H1 (cell line): ENCODE results near the gene AGPAT3. TPM values are rescaled to one million over a fixed set of nuclear protein-coding genes. Genes with fewer than 3 reads are reported as not detected.

Experiments
- ASH2L ChIP-seq: fragments of 200-600, 300-600 bp; sonication (generic); IDR thresholded peaks from one replicate; pipeline ENCODE4 v1.7.1; 2017; ENCODE audit warnings: low read length
- BACH1 ChIP-seq: IDR thresholded peaks from 2 replicates; pipeline ENCODE4 v1.6.1; 2012; ENCODE audit warnings: low read length, improper control_type of control experiment
- CHD2 ChIP-seq: IDR thresholded peaks from 2 replicates; pipeline ENCODE4 v1.6.1; 2012; ENCODE audit warnings: low read length, improper control_type of control experiment
- EP300 ChIP-seq, 2 experiments: IDR thresholded peaks; 1 replicate in 1 of 2; 2 replicates in 1 of 2; pipeline ENCODE4 v1.6.1; 2011 to 2012; ENCODE audit warnings: low read depth in 2 of 2, low read length in 2 of 2, mild to moderate bottlenecking in 2 of 2, borderline replicate concordance in 1 of 2, inconsistent platforms in 1 of 2, moderate library complexity in 1 of 2
- GABPA ChIP-seq: IDR thresholded peaks from 2 replicates; pipeline ENCODE4 v1.6.1; 2011; ENCODE audit warnings: mild to moderate bottlenecking, low read length, moderate library complexity, borderline replicate concordance; ENCODE audit not compliant: insufficient read depth
- GTF2F1 ChIP-seq: IDR thresholded peaks from 2 replicates; pipeline ENCODE4 v1.6.1; 2012; ENCODE audit warnings: low read depth, low read length, improper control_type of control experiment, borderline replicate concordance
- JUN ChIP-seq: IDR thresholded peaks from 2 replicates; pipeline ENCODE4 v1.6.1; 2011; ENCODE audit warnings: low read depth, mild to moderate bottlenecking, improper control_type of control experiment, low read length
- JUND ChIP-seq: IDR thresholded peaks from 2 replicates; pipeline ENCODE4 v1.6.1; 2011; ENCODE audit warnings: mild to moderate bottlenecking, improper control_type of control experiment, low read length
- RFX5 ChIP-seq: IDR thresholded peaks from 2 replicates; pipeline ENCODE4 v1.6.1; 2011; ENCODE audit warnings: low read depth, low read length, improper control_type of control experiment, borderline replicate concordance
- RNF2 ChIP-seq: fragments of 200-900, 300-1000 bp; sonication (generic); IDR thresholded peaks from 2 replicates; pipeline ENCODE4 v1.7.1; 2016; ENCODE audit warnings: borderline replicate concordance, low read depth, mild to moderate bottlenecking, antibody characterized with exemption, low read length; ENCODE audit not compliant: poor library complexity, severe bottlenecking; ENCODE audit errors: missing control alignments
- SIN3A ChIP-seq, 2 experiments: IDR thresholded peaks in 1 of 2; conservative IDR thresholded peaks in 1 of 2; 2 replicates each; pipeline ENCODE4 v1.6.1; 2011 to 2012; ENCODE audit warnings: low read length in 2 of 2, improper control_type of control experiment in 1 of 2, low read depth in 1 of 2, mild to moderate bottlenecking in 1 of 2
- SIRT6 ChIP-seq: IDR thresholded peaks from one replicate; pipeline ENCODE4 v1.7.1; 2012; ENCODE audit warnings: low read length, inconsistent platforms
- YY1 ChIP-seq: IDR thresholded peaks from 2 replicates; pipeline ENCODE4 v1.6.1; 2011; ENCODE audit warnings: low read depth, mild to moderate bottlenecking, low read length
- polyA plus RNA-seq, 7 experiments: library from polyadenylated mRNA; depleted of rRNA in 3 of 7; stranded (reverse) in 5 of 7; unstranded in 2 of 7; fragments of >200 nt in 5 of 7; fragments of 200-250 nt in 2 of 7; gene quantifications; 1 replicate in 5 of 7; 2 replicates in 1 of 7; 4 replicates in 1 of 7; pipeline versions ENCODE4 v1.2.1 to v1.2.3, GENCODE V29; 2011 to 2013; ENCODE audit warnings: missing spikeins in 2 of 7, mixed read lengths in 2 of 7
- total RNA-seq: library from RNA; stranded (reverse); fragmentation: NEBNext Ultra II Directional; extraction: Animal tissue kit (Norgen Biotek cat#: 25700); gene quantifications from 2 replicates; pipeline ENCODE4 v1.2.1, GENCODE V29; 2021
- TF ChIP-seq, protein P1 (sequence below), 3 experiments: IDR thresholded peaks; 1 replicate in 2 of 3; 2 replicates in 1 of 3; pipeline versions ENCODE4 v1.5.1 to v1.6.1; 2011; ENCODE audit warnings: low read length in 3 of 3, mild to moderate bottlenecking in 3 of 3, inconsistent platforms in 2 of 3, low read depth in 1 of 3, moderate library complexity in 1 of 3; ENCODE audit not compliant: insufficient read depth in 1 of 3; ENCODE audit errors: control extremely low read depth in 1 of 3
- TF ChIP-seq, protein P2 (sequence below): IDR thresholded peaks from 2 replicates; pipeline ENCODE4 v1.6.1; 2011; ENCODE audit warnings: low read length, improper control_type of control experiment

Gene AGPAT3
- total and polyA plus RNA-seq, 2 of the 8 experiments (the other 6 are each of a cell fraction or from before 2014, with no cell fraction given) = 5.8 to 7.3 TPM

DNA sequence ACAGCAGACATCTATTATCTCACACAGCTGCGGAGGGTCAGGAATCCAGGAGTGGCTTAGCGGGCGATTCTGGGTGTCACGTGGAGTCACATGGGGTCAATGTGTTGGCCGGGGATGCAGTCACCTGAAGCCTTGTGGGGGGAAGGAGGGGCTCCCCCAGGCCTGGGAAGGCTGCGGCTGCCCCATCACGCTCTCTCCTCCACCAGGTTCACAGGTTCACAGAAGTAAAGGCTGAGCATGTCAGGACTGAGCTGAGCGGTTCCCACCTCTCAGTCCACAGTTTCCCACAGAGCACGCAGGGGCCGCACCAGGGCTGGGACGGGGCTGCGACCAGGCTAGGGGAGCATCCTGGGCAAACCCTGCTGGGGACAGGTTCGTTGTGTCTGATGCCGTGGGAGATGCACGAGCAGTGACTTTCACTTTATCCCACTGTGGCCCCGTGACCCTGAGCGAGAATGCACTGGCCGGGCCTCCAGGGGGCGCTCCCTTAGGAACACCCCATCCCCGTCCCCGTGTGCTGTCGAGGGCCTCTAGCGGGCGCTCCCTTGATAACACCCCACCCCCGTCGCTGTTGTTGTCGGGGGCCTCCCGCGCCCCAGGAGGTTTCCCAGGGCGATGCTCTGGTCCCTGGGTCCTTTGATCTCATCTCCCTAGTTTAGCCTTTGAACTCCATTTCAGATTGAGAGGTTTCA is 73.9 kb downstream of the AGPAT3 start (continued):
- peak; percentile 39; the same call in 1 of the 2 replicates for TF ChIP-seq GABPA
- TF ChIP-seq, protein P1, sequence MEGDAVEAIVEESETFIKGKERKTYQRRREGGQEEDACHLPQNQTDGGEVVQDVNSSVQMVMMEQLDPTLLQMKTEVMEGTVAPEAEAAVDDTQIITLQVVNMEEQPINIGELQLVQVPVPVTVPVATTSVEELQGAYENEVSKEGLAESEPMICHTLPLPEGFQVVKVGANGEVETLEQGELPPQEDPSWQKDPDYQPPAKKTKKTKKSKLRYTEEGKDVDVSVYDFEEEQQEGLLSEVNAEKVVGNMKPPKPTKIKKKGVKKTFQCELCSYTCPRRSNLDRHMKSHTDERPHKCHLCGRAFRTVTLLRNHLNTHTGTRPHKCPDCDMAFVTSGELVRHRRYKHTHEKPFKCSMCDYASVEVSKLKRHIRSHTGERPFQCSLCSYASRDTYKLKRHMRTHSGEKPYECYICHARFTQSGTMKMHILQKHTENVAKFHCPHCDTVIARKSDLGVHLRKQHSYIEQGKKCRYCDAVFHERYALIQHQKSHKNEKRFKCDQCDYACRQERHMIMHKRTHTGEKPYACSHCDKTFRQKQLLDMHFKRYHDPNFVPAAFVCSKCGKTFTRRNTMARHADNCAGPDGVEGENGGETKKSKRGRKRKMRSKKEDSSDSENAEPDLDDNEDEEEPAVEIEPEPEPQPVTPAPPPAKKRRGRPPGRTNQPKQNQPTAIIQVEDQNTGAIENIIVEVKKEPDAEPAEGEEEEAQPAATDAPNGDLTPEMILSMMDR (IDR thresholded peaks at IDR 0.05; ENCODE audit: control extremely low read depth in 1 of 3, insufficient read depth in 1 of 3, low read depth in 1 of 3, low read length in 3 of 3) = peak in 2 of 3 experiments; percentile 99 to 100; a peak in 3 of 4 replicates
- TF ChIP-seq RFX5 = no peak
- peak; percentile 80 for TF ChIP-seq BACH1
- no peak for TF ChIP-seq SIRT6
- TF ChIP-seq ASH2L = peak; percentile 58
- TF ChIP-seq JUN = no peak
- TF ChIP-seq EP300 (IDR thresholded peaks at IDR 0.05; ENCODE audit: borderline replicate concordance in 1 of 2, low read depth in 2 of 2, low read length in 2 of 2) = 0 out of 3 replicates have a peak, but pooled peaks of 1 of the 2 experiments have one; percentile 40
- TF ChIP-seq GTF2F1 = no peak
- TF ChIP-seq RNF2 = no peak
- 0 out of 2 replicates have a peak, but pooled peaks have one; percentile 16 for TF ChIP-seq YY1
- peak; percentile 33; the same call in 1 of the 2 replicates for TF ChIP-seq JUND
- TF ChIP-seq SIN3A (conservative IDR thresholded peaks at IDR 0.05 in 1 of 2, IDR thresholded peaks at IDR 0.05 in 1 of 2; ENCODE audit: low read depth in 1 of 2, low read length in 2 of 2) = no peak
- TF ChIP-seq, protein P2, sequence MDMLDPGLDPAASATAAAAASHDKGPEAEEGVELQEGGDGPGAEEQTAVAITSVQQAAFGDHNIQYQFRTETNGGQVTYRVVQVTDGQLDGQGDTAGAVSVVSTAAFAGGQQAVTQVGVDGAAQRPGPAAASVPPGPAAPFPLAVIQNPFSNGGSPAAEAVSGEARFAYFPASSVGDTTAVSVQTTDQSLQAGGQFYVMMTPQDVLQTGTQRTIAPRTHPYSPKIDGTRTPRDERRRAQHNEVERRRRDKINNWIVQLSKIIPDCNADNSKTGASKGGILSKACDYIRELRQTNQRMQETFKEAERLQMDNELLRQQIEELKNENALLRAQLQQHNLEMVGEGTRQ = peak; percentile 57
- TF ChIP-seq CHD2 = no peak
